GM19455 (cell line): ENCODE data around the gene GAB3.

Source experiments
- ATAC-seq: cut with Tn5 transposase; IDR thresholded peaks from one replicate; pipeline ENCODE4 v1.9.1; 2021; ENCODE audit not compliant: unreplicated experiment

The GAB3 gene, protein sequence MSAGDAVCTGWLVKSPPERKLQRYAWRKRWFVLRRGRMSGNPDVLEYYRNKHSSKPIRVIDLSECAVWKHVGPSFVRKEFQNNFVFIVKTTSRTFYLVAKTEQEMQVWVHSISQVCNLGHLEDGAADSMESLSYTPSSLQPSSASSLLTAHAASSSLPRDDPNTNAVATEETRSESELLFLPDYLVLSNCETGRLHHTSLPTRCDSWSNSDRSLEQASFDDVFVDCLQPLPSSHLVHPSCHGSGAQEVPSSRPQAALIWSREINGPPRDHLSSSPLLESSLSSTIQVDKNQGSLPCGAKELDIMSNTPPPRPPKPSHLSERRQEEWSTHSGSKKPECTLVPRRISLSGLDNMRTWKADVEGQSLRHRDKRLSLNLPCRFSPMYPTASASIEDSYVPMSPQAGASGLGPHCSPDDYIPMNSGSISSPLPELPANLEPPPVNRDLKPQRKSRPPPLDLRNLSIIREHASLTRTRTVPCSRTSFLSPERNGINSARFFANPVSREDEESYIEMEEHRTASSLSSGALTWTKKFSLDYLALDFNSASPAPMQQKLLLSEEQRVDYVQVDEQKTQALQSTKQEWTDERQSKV

DNA sequence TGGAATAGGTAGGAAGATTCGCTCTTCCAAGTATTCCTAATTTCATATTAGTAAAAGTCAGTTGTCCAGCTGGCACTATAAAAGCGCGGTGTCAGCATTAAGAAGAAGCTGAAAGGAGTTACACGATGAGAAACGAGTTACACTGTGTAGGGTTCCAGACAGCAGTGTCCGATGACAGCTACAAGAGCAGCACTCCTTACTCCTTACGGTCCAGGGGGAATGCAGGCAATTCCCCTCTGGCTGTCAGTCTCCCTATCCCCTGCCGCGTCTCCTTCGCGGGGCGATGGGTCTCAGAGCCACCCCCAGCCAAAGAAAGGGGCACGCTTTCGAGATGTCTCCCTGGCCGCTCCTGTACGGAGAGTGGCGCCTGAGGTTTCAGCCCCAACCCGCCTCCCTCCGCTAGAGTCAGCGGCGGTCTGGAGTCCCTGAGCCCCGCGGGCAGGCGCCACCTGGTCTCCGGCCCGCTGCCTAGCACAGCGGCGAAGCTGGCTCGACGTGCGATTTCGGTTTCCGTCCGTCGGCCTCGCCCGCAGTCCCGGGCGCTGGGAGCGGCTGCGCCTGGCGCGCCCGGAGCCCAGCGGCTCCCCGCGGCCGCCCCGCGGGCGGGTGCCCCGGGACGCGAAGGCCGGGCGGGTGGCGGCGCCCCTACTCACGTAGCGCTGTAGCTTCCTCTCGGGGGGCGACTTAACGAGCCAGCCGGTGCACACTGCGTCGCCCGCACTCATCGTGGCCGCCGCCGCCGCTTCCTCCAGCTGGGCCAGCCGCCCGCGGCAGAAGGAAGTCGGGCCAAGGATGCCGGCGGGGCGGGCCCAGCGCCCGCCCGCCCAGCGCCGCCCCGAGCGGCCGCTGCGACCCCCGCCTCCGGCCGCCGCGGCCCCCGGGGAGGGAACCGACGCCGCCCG is at the start of gene GAB3:
GAB3 (minus strand) TSS at position 777 of the 902 bp plus-strand sequence; CDS start at position 725, 52 bp downstream.
- peak; percentile 72 for ATAC-seq

GRCh38 chrX:154799556-154800348 is 48.9 kb upstream of the GAB3 start:
- ATAC-seq: no peak

DNA sequence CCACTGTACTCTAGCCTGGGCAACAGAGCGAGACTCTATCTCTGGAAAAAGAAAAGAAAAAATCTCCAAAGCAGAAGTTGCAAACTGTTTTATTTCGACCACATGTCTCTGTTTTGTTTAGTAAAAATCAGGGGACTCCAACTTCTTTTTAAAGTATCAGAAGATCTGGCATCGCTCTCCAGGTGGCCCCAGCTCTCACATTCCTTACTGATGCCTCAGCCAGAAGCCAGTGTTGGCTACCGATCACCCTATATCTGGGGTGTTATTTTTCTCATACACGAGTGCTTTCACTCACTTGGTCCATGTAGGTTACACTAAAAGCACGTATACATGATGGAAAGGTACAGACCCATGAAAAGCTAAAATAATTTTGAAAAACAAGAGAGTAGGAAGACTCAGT is 46.1 kb upstream of the GAB3 start:
- no peak for ATAC-seq

- ATAC-seq: no peak
Observed at GRCh38 chrX:154795016-154795415, 44.1 kb upstream of the GAB3 start.

DNA sequence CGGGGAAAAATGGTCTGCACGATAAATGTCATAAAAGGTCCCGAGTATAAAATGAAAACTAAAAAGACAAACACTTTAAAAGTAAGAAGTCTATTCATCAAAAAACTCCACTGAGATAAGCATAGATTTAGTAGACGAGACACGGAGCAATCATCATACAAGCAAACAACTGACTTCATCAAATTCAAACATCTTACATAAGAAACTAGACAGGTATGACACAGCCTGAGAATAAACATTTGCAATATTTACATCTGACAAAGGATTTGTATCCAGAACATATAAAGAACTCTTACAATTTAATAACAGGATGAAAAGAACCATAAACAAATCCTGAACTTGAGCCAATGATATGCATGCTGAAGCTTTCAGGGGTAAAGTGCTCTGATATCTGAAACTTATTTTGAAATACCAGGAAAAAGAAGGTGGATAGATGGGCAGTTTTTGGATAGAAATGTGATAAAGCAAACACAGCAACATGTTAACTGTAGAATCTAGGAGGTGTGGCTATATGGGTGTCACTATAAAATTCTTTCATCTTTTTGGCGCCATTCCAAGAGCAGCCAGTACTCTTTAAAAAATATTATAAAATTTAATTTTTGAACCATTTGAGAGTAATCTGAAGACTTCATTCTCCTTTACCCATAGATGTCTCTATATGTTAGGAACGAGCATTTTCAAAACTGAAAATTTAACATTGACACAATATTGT is 42.4 kb upstream of the GAB3 start:
- ATAC-seq: no peak

DNA sequence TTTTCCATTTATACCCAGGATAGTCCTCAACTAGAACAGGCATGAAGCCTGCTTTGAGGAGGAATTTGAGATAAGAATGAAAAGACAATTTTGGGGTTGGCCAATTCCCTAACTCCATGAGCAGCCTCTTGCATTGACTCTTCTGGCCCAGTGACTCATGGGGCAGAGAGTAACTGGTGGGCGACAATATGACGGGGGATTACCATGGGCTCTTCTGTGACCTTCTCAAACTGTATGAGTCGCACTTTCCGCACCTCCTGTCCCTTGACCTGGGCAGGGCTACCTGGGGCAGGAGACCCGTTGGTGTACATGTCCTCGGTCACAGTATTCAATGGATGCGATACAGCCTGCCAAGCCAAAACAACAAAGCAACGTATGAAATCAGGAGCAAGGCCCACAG is 41.1 kb upstream of the GAB3 start:
- no peak for ATAC-seq

- no peak for ATAC-seq
Observed at GRCh38 chrX:154791467-154791866, 40.6 kb upstream of the GAB3 start.

GRCh38 chrX:154785716-154786115 is 34.8 kb upstream of the GAB3 start:
- no peak for ATAC-seq

- ATAC-seq: no peak
Observed at GRCh38 chrX:154784149-154784995, 33.5 kb upstream of the GAB3 start.

DNA sequence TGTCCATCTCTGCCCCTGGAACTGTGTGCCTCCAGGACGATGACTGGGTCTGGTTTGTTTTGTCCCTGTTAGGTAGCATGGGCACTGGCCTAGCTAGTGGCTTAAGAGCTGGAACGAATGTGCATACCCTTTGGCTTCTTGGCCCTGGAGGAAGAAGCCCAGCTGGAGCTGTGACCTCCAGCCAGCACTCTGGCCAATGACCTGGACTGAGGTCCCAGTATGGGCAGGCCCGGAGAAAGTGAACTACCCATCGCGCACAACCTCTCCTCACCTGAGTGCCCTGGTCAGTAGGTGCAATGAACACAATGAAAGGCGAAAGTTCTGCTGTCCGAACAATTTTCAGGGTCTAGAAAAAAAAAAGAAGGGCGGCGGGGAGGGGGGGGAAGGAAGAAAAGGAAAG is 30.1 kb upstream of the GAB3 start:
- ATAC-seq: no peak

GRCh38 chrX:154779261-154779660 is 28.4 kb upstream of the GAB3 start:
- no peak for ATAC-seq

DNA sequence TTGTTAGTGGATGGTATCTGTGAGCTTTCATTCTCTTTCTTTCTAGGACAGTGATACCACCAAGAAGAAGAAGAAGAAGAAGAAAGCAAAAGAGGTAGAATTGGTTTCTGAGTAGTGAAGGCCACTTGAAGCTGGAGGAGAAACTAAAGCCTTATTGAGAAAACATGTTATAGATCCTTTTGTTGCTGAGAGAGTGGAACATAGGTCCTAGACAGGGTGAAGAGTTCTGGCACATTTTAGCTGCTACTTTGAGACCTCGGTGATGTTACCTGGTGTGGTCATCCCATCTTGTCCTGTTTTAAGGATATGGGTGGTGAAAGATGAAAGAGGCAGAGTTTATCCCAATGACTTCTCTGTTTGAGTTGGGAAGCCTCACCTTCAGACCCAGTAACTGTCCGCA is 25.9 kb upstream of the GAB3 start:
- ATAC-seq: no peak

DNA sequence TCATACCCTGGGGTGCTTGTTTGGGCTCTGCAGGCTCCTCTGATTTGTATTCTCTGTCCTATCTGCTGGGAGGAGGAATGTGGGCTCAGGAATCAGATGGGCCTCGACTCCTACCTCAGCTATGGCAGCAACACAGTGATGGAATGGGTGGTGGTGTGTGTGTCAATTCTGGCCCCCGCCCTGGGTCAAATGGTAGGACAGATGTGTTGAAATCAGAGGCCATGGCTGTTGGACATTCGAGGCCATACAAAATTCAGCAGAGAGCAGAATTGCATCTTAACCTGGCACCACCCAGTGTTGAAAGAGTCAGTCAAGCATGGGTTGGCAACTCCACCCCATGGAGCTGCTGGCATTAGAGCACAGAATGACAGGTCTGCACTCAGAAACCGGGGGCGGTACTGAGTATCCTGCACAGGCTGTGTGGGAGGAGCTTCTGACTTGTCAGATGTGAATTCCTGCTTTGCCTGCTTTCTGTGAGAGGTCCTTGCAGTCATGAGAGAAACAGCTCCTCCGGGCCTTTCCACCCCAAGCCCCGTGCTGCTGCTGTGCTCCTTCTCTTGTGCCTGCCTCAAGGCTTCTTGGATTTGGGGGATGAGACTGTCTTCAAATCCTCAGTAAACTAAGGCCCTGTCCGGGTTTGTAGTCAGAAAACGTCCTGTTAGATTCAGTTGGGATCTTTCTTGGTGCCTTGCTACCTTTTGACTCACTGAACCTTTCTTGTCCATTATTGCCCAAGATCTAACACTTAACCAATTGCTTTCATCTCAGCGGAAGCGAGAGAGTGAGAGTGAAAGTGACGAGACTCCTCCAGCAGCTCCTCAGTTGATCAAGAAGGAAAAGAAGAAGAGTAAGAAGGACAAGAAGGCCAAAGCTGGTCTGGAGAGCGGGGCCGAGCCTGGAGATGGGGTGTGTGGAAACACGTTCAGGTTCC is 24.8 kb upstream of the GAB3 start:
- no peak for ATAC-seq

GRCh38 chrX:154774622-154775021 is 23.7 kb upstream of the GAB3 start:
- ATAC-seq: no peak

DNA sequence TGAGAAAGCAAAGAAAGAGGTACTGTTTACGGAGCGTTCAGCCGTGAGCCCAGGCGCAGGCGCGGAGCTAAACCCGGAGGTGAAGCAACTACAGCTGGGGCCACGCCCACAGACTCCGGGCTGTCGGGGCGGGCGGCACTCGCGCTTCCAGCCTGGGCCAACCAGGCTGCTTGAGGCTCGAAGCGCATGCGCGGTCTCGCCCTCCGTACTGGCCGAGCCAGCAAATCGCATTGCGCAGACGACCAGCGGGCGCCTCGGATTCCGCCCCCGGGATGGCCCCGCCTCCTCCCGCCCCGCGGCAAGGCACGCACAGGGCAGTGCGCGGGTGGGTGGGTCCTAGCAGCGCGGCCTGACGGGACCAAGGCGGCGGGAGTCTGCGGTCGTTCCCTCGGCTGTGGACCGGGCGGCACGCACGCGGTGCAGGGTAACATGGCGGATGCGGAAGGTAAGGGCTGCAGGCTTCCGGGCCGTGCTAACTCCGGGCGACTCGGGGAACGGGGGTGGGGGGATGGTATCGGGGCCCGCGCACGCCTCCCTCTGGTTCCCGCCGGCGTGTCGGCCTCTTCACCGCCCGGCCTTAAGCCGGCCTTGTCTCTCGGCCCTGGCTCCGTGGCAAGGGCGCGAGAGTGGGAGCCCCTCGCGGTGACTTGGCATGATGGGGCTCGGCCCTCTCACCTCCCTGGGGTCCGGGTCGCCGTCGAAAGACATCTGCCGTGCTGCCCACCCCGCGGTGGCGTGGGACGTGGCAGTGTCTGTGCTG is 11.8 kb upstream of the GAB3 start, which contains the start of gene DKC1:
DKC1 (plus strand) TSS at position 328 of the 760 bp plus-strand sequence; CDS start at position 430, 102 bp downstream.
- peak; percentile 84 for ATAC-seq

DNA sequence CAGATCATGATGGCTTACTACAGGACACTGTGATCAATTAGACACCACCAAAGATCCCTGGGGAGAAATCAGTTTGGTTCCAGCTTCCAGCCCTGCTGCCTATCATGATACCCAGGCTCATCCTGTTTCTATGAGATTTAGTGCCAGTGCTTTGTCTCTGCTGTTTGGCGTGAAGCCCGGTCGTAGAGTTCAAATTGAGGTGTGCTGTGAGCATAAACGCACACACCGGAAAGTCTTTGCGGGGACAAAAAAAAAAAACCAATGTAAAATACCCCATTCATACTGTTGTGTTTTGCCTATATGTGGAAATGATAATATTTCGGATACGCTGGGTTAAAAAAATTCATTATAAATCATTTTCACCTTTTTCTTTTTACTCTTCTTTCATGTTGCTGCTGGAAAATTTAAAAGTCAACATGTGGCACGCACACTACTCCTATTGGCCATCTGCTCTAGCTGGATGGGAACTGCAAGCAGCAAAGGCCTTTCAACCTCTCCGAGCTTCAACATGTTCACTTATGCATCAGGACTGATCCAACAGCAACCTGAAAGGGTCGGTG is 11.2 kb upstream of the GAB3 start:
- ATAC-seq: no peak

- ATAC-seq: no peak
Observed at GRCh38 chrX:154758696-154759095, 7.8 kb upstream of the GAB3 start.
